ENCODE measurements around the gene PPP4R3A. TPM values are rescaled to one million over a fixed set of nuclear protein-coding genes. Genes with fewer than 3 reads are reported as not detected.
A peak's percentile ranks its signal among the peaks of the same experiment; 100 is the strongest.
"Not testable (repeated sequence)": the region's sequence is repeated elsewhere in the genome, so short reads cannot be mapped to it uniquely, and the experiment has no call there.

The PPP4R3A gene
- total RNA-seq, 2 experiments from 2014 or later, result 92.4 to 96.4 TPM

DNA sequence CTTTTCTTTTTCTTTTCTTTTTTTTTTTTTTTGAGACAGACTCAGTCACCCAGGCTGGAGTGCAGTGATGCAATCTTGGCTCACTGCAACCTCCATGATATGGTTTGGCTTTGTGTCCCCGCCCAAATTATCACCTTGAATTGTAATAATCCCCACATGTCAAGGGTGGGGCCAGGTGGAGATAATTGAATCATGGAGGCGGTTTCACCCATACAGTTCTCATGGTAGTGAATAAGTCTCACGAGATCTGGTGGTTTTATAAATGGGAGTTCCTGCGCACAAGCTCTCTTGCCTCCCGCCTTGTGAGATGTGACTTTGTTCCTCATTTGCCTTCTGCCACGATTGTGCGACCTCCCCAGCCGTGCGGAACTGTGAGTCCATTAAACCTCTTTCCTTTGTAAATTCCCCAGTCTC lies 84.6 kb downstream of the PPP4R3A start:
- H3K36me3 Mint-ChIP-seq; H3K27ac Mint-ChIP-seq; H3K4me3 Mint-ChIP-seq; DNase-seq; POLR2A ChIA-PET; intact Hi-C loops (cut with micrococcal nuclease); H3K27me3 Mint-ChIP-seq; H3K9me3 Mint-ChIP-seq: not testable (repeated sequence)
- peaks cover 12% of the 10 kb centered on the region for H3K4me1 Mint-ChIP-seq (ENCODE audit: low read depth)
- CTCF ChIA-PET, result interaction anchor here (0.8 to 2.2 kb wide), 3 partner anchors 89 to 102 kb away, joined by 3 to 8 read pairs (median 6); no protein-coding TSS in a partner anchor

DNA sequence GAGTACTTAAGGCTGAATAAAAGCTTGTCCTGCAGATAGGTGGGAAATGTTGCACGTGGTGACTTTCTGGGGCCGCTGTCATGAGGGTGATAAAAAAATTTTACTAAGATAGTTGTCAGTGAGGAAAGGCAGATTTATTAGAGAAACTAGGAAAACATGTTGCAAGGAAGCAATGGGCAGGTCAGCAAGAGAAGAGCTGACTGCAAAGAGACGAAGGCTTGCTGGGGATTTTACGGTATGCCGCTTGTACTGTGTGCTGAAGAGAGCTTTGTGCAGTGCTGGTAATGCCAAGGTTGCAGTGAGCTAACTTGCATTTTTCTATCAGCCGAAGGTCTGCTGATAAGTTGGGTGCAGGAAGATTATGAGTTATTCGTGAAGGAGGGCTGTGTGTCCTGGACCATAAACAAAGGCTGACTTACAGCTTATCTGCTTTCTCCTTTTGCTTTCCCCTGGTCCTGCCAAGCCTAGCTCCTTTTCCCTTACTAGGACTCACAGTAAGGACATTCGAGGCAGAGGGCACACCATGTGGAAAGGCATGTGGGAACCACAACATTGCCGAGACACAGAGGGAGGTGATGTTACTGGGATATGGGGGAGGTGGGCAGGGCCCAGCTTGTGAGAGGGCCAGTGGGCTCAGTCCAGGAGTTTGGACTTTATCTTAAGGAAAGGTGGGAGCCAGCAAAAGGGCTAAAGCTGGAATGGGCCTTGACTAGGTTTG lies 85.1 kb downstream of the PPP4R3A start:
- Mint-ChIP-seq H3K27ac (no peak overlapping the region), H3K9me3 (no peaks in the 10 kb centered on the region), H3K4me3 (no peak overlapping the region), H3K36me3 (no peaks in the 10 kb centered on the region), H3K27me3 (no peaks in the 10 kb centered on the region), H3K4me1 (ENCODE audit: low read depth) (peaks cover 12% of the 10 kb centered on the region)
- ChIA-PET POLR2A (no interaction called here), CTCF (interaction anchor here (0.6 to 2.2 kb wide), 4 partner anchors 88 to 248 kb away, joined by 3 to 8 read pairs (median 4); no protein-coding TSS in a partner anchor)
- no peak for DNase-seq
- intact Hi-C loops (cut with micrococcal nuclease), result no loop called here

DNA sequence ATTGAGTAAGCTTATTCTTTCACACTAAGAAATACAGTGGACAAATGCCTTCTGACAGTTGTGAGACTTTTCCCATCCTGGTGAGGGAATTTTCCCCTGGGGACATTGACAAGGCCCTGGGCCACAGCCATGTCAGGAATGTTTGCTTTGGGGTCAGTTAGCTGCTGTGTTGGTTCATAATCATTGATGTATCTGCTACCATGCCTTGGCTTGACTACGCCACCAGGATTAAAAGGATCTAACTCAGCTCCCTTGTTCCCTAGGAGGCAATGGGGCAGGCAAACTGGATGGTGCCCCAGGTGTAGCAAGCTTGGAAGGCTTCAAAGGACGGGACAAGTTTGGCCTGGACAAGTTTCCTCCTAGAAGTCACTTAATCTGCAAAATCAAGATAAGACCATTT lies 89.4 kb downstream of the PPP4R3A start:
- Mint-ChIP-seq H3K4me1 (ENCODE audit: low read depth) (peaks cover 14% of the 10 kb centered on the region), H3K27ac (peak overlapping the region; percentile 40), H3K9me3 (no peaks in the 10 kb centered on the region), H3K27me3 (no peaks in the 10 kb centered on the region), H3K4me3 (no peak overlapping the region), H3K36me3 (peaks cover 9% of the 10 kb centered on the region)
- ChIA-PET CTCF (interaction anchor here (1.1 to 5.5 kb wide), 8 partner anchors 8 to 491 kb away, joined by 3 to 99 read pairs (median 6); no protein-coding TSS in a partner anchor), POLR2A (no interaction called here)
- intact Hi-C loops (cut with micrococcal nuclease), result no loop called here
- DNase-seq, result no peak

DNA sequence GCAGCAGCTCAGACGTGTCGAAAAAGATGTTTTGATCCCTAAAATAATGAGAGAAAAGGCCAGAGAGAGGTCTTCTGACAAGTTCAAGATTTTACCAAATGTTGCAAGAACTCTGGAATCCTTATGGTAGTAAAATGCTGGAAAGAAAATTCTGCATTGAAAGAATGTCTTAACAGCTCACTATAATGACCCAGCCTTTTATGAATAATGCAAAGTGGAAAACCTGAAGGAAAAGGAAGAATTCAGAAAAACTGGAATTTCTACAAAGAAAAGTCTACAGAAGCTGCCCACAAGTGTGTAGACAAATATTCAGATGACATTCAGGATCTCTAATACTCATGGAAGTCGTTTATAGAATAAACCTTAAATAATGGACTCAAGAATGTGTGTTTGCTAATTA lies 90.7 kb downstream of the PPP4R3A start:
- Mint-ChIP-seq H3K4me3 (peak overlapping the region; percentile 61), H3K27ac (peak overlapping the region; percentile 72), H3K9me3 (no peaks in the 10 kb centered on the region), H3K36me3 (peaks cover 19% of the 10 kb centered on the region), H3K4me1 (ENCODE audit: low read depth) (peaks cover 23% of the 10 kb centered on the region), H3K27me3 (no peaks in the 10 kb centered on the region)
- POLR2A ChIA-PET, result interaction anchor here (4.5 kb wide), 1 partner anchor 95 kb away, joined by 38 read pairs; no protein-coding TSS in a partner anchor
- CTCF ChIA-PET, result interaction anchor here (0.7 to 5.5 kb wide), 10 partner anchors 9 to 492 kb away, joined by 3 to 99 read pairs (median 5); no protein-coding TSS in a partner anchor
- no peak for DNase-seq
- intact Hi-C loops (cut with micrococcal nuclease), result loop anchor here (5.0 kb wide), 4 partner anchors 88 to 453 kb away; no protein-coding TSS in a partner anchor

DNA sequence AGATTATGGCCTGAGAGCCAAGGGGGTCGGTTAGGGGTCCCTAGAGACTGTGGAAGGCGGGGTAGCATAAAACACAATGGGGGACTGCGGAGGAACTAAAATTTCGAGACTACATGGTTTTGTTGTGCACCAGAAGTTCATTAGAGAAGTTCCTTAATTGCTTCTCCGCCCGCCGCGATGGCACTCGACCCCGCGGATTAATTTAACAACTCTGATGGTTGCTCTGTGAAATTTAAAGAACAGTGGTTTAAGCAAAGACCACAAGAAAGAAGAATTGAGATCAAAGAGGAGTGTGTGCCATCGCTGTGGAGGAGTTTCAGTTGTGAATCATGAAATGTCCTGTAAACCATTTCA lies 91.1 kb downstream of the PPP4R3A start:
- CTCF ChIA-PET, result interaction anchor here (0.7 to 5.5 kb wide), 15 partner anchors 8 to 492 kb away, joined by 3 to 99 read pairs (median 4); no protein-coding TSS in a partner anchor
- Mint-ChIP-seq H3K27me3 (no peaks in the 10 kb centered on the region), H3K27ac (peak overlapping the region; percentile 72), H3K36me3 (peaks cover 23% of the 10 kb centered on the region), H3K4me3 (peak overlapping the region; percentile 61), H3K4me1 (ENCODE audit: low read depth) (peaks cover 28% of the 10 kb centered on the region), H3K9me3 (no peaks in the 10 kb centered on the region)
- intact Hi-C loops (cut with micrococcal nuclease), result loop anchor here (5.0 kb wide), 4 partner anchors 88 to 453 kb away; no protein-coding TSS in a partner anchor
- POLR2A ChIA-PET, result interaction anchor here (2.5 to 4.8 kb wide), 3 partner anchors 20 to 95 kb away, joined by 17 to 41 read pairs (median 38); no protein-coding TSS in a partner anchor
- DNase-seq, result no peak

DNA sequence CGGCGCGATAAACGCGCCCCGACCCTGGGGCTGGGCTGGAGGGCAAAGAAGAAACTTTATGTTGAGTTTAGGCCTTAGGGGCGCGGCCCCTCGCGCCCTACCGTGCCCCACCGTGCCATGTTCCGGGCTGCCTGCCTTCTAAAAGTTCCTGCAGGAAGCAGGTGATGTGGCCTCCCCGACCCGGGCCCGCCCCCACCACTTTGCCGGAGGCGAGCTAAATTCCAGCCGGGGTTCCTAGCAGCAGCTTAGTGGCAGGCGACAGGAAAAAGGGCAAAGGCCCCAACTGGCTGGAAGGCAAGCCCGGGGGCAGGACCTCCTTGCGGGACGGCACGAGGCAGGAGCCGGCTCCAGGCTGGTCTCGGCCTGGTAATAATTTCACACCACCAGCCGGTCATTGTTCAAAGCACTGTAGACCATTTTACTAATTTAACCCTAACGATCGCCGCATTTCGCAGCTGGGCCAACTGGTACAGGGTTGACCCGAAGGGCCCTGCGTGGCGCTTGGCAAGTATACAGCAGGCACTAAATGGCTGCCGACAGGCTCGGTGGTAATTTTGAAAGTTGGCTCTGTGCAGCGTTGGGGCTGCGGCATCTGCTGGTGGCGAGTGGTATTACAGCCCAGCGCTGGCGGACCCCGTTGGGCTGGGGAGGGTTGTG lies 91.6 kb downstream of the PPP4R3A start:
- intact Hi-C loops (cut with micrococcal nuclease), result loop anchor here (5.0 kb wide), 4 partner anchors 89 to 454 kb away; no protein-coding TSS in a partner anchor
- DNase-seq, result peak; percentile 88
- H3K27me3 Mint-ChIP-seq, result no peaks in the 10 kb centered on the region
- CTCF ChIA-PET, result interaction anchor here (0.6 to 5.5 kb wide), 21 partner anchors 9 to 493 kb away, joined by 3 to 99 read pairs (median 5); no protein-coding TSS in a partner anchor
- no peaks in the 10 kb centered on the region for H3K9me3 Mint-ChIP-seq
- H3K27ac Mint-ChIP-seq, result peak overlapping the region; percentile 72
- H3K4me3 Mint-ChIP-seq, result peak overlapping the region; percentile 61
- POLR2A ChIA-PET, result interaction anchor here (1.5 to 4.8 kb wide), 4 partner anchors 13 to 94 kb away, joined by 4 to 41 read pairs (median 28); no protein-coding TSS in a partner anchor
- H3K4me1 Mint-ChIP-seq (ENCODE audit: low read depth), result peaks cover 32% of the 10 kb centered on the region
- H3K36me3 Mint-ChIP-seq, result peaks cover 27% of the 10 kb centered on the region

DNA sequence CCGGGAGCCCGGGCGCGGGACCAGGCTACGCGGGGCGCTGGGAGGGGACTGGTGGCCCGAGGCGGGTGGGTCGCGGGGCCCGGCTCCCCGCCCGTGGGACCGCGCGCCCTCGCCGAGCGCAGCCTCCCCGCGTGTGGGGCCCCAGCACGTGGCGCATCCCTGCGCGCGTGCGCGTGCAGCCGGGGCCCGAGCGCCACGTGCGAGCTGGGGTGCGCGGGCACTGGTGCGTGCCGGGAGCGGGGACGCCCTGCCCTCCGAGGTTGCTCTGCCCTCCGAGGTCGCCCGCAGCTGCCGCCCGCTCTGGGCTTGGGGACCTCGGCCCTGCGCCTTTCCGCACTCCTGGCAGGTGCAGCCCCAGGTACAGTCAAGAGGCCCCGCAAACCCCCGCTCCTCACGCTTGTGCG lies 92.1 kb downstream of the PPP4R3A start:
- H3K27ac Mint-ChIP-seq, result peak overlapping the region; percentile 45
- peaks cover 36% of the 10 kb centered on the region for H3K4me1 Mint-ChIP-seq (ENCODE audit: low read depth)
- H3K9me3 Mint-ChIP-seq, result no peaks in the 10 kb centered on the region
- intact Hi-C loops (cut with micrococcal nuclease), result loop anchor here (1.0 to 5.0 kb wide), 7 partner anchors 9 to 454 kb away; partner anchors contain the start of gene RPS6KA5
- CTCF ChIA-PET, result interaction anchor here (0.6 to 5.5 kb wide), 21 partner anchors 9 to 493 kb away, joined by 3 to 99 read pairs (median 5); no protein-coding TSS in a partner anchor
- POLR2A ChIA-PET, result interaction anchor here (1.0 to 4.8 kb wide), 6 partner anchors 12 to 115 kb away, joined by 3 to 41 read pairs (median 12); no protein-coding TSS in a partner anchor
- peak overlapping the region; percentile 50 for H3K4me3 Mint-ChIP-seq
- H3K36me3 Mint-ChIP-seq, result peaks cover 32% of the 10 kb centered on the region
- peak; percentile 67 for DNase-seq
- H3K27me3 Mint-ChIP-seq, result no peaks in the 10 kb centered on the region

DNA sequence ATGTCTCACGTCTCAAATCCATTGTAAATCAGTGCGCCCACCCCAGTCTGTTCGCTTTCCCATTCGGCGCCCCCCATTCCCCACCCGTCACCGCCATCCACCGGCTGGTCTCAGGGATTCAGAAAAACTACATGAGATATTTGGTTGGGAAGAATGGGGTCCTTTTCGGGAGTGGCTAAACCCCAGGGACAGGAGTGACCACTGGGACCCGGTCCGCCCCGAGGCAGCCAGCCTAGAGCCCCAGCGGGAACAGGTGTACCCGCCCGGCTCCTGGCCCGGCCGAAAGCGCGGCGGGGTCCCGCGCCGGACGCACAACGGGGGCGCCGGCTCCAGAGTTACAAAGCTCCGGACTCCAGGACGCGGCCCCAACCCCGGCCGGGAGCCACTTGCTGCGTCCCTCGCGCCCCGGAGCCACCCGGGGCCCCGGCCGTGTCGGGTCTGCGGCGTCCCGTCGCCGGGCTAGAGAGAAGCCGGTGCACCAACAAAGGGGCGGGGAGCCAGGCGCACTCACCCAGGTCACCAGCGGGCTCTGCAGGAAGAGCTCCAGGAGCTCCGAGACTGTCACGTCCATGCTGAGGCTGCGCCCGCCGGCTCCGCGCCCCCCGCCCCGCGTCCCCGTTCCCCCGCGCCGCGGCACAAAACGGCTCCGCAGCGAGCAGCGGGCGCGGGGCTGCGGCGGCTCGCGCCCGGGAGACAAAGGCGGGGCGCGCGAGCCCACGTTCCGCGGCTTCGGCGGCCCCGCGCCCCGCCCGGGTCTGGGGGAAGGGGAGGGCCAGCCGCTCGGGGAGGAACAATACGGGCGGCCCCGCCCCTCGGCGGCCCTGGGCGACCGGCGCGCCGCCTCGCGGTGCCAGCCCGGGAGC lies 92.8 kb downstream of the PPP4R3A start, which contains the start of gene CCDC88C:
Gene CCDC88C, minus strand, starts transcription at position 701 of the 863 bp plus-strand sequence. Its CDS starts 130 bp downstream, at position 571.
- ChIA-PET POLR2A (interaction anchor here (1.0 to 4.8 kb wide), 8 partner anchors 11 to 115 kb away, joined by 3 to 41 read pairs (median 9); partner anchors contain the start of gene PPP4R3A), CTCF (interaction anchor here (0.7 to 5.5 kb wide), 17 partner anchors 17 to 107 kb away, joined by 3 to 99 read pairs (median 6); no protein-coding TSS in a partner anchor)
- DNase-seq, result peak; percentile 82
- Mint-ChIP-seq H3K36me3 (peaks cover 37% of the 10 kb centered on the region), H3K27me3 (no peaks in the 10 kb centered on the region), H3K9me3 (no peaks in the 10 kb centered on the region), H3K4me1 (ENCODE audit: low read depth) (peaks cover 42% of the 10 kb centered on the region), H3K27ac (peak within 1 kb of the TSS; percentile 100), H3K4me3 (peak within 1 kb of the TSS; percentile 100)
- intact Hi-C loops (cut with micrococcal nuclease), result loop anchor here (1.0 to 5.0 kb wide), 7 partner anchors 8 to 455 kb away; partner anchors contain the start of gene RPS6KA5

DNA sequence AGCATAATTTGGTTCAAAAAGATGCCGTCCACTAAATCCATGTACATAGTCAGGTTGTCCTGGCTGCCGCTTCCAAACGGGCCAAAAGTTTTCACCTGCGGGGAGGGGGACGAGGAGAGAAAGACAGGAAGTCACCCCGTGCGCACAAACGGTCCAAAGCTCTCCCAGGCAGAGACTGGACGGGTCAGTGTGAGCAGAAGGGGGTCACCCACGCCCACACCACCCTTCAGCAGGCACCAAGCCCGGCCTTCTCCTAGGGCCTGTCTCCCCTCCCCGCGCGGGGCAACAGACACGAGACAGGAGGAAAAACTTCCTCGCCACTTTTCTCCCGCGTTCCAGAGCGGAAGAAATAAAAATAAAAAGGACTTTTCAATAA lies 93.4 kb downstream of the PPP4R3A start:
- DNase-seq, result peak; percentile 50
- peak overlapping the region; percentile 100 for H3K4me3 Mint-ChIP-seq
- peak overlapping the region; percentile 100 for H3K27ac Mint-ChIP-seq
- peaks cover 44% of the 10 kb centered on the region for H3K4me1 Mint-ChIP-seq (ENCODE audit: low read depth)
- ChIA-PET CTCF (interaction anchor here (1.0 to 6.7 kb wide), 13 partner anchors 16 to 494 kb away, joined by 3 to 99 read pairs (median 5); no protein-coding TSS in a partner anchor), POLR2A (interaction anchor here (1.2 to 4.8 kb wide), 13 partner anchors 11 to 172 kb away, joined by 3 to 41 read pairs (median 8); partner anchors contain the start of genes GPR68 and PPP4R3A)
- H3K36me3 Mint-ChIP-seq, result peaks cover 37% of the 10 kb centered on the region
- H3K9me3 Mint-ChIP-seq, result no peaks in the 10 kb centered on the region
- no peaks in the 10 kb centered on the region for H3K27me3 Mint-ChIP-seq
- intact Hi-C loops (cut with micrococcal nuclease), result loop anchor here (1.0 to 5.0 kb wide), 15 partner anchors 7 to 456 kb away; partner anchors contain the start of gene RPS6KA5

Data from activated CD4-positive, alpha-beta memory T cell treated with anti-CD3 and anti-CD28 coated beads for 36 hours (primary cell).